ENCODE measurements around the gene HCN1. TPM values are rescaled to one million over a fixed set of nuclear protein-coding genes. Genes with fewer than 3 reads are reported as not detected.
A peak's percentile ranks its signal among the peaks of the same experiment; 100 is the strongest.

Gene HCN1
- total RNA-seq, 1 donor from 2014 or later: 1.2 TPM

DNA sequence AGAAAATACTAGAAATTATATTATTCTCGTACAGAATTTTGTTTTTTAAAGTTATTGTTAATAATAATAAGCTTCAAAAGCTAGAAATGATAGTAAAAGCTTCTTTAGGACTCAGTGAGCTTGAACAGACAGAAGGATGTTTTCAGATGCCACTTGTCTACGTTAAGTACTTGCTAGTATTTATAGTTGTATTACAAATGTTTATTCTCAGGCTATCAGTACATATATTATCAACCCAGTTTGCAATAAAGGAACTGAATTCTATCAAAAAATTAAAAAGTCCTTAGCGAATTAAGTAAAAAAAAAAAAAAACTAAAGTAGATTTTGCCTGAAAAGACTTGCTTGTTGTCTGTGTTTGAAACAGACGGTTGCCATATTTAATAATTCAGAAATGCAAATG, 23.9 kb downstream of the HCN1 start:
- Mint-ChIP-seq H3K36me3 (ENCODE audit: low read depth) (no peaks in the 10 kb centered on the region), H3K4me1 (no peaks in the 10 kb centered on the region), H3K4me3 (no peak overlapping the region), H3K27me3 (ENCODE audit: low read depth) (no peaks in the 10 kb centered on the region), H3K9me3 (no peaks in the 10 kb centered on the region), H3K27ac (ENCODE audit: unreplicated experiment) (no peak overlapping the region)
- TF ChIP-seq, protein P1, sequence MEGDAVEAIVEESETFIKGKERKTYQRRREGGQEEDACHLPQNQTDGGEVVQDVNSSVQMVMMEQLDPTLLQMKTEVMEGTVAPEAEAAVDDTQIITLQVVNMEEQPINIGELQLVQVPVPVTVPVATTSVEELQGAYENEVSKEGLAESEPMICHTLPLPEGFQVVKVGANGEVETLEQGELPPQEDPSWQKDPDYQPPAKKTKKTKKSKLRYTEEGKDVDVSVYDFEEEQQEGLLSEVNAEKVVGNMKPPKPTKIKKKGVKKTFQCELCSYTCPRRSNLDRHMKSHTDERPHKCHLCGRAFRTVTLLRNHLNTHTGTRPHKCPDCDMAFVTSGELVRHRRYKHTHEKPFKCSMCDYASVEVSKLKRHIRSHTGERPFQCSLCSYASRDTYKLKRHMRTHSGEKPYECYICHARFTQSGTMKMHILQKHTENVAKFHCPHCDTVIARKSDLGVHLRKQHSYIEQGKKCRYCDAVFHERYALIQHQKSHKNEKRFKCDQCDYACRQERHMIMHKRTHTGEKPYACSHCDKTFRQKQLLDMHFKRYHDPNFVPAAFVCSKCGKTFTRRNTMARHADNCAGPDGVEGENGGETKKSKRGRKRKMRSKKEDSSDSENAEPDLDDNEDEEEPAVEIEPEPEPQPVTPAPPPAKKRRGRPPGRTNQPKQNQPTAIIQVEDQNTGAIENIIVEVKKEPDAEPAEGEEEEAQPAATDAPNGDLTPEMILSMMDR (conservative IDR thresholded peaks at IDR 0.05): no peak
- no peak for DNase-seq (ENCODE audit: low read depth, low spot score)

DNA sequence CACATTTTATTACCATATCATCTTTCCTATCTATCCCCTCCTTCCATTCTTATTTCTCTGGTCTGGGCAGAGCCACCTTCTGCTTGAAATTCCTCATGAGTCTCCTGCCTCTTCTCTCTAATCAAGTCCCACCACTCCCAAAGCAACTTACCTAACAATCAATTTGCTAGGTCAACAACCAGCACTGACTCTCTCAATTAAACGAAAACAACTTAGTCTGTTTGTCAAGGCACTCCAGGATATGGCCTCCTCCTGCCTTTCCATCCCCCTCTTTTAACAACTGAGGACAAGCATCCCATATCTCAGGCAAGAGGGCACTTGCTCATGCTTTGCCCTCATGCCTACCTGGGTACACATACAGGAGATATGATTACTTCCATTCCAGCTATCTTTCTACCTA, 47.4 kb downstream of the HCN1 start:
- no peak overlapping the region for H3K4me3 Mint-ChIP-seq
- H3K4me1 Mint-ChIP-seq: no peaks in the 10 kb centered on the region
- DNase-seq (ENCODE audit: low read depth, low spot score): no peak
- no peaks in the 10 kb centered on the region for H3K9me3 Mint-ChIP-seq
- no peaks in the 10 kb centered on the region for H3K36me3 Mint-ChIP-seq (ENCODE audit: low read depth)
- no peak overlapping the region for H3K27ac Mint-ChIP-seq (ENCODE audit: unreplicated experiment)
- H3K27me3 Mint-ChIP-seq (ENCODE audit: low read depth): no peaks in the 10 kb centered on the region
- TF ChIP-seq, protein P1 (conservative IDR thresholded peaks at IDR 0.05): no peak

DNA sequence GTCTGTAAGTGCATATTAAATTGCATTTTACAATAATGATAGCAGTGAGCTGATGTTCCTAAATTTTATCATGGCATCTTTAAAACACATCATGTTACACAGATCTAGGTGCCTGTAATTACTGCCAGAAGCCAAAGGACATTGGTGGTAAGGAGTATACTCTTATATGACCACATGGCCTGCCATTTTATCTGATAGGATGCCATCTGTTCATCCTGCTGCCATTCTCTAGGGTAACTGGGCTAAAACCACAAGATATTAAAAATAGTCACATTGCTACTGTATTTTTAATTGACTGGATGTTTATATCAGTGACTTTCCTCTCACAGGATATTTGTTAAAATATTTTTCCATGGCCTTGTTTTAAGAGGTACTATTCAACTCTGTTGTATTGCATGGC, 53.1 kb downstream of the HCN1 start:
- no peak overlapping the region for H3K27ac Mint-ChIP-seq (ENCODE audit: unreplicated experiment)
- TF ChIP-seq, protein P1 (conservative IDR thresholded peaks at IDR 0.05): no peak
- H3K4me3 Mint-ChIP-seq: no peak overlapping the region
- no peak for DNase-seq (ENCODE audit: low read depth, low spot score)
- no peaks in the 10 kb centered on the region for H3K9me3 Mint-ChIP-seq
- no peaks in the 10 kb centered on the region for H3K4me1 Mint-ChIP-seq
- H3K27me3 Mint-ChIP-seq (ENCODE audit: low read depth): no peaks in the 10 kb centered on the region
- H3K36me3 Mint-ChIP-seq (ENCODE audit: low read depth): no peaks in the 10 kb centered on the region

DNA sequence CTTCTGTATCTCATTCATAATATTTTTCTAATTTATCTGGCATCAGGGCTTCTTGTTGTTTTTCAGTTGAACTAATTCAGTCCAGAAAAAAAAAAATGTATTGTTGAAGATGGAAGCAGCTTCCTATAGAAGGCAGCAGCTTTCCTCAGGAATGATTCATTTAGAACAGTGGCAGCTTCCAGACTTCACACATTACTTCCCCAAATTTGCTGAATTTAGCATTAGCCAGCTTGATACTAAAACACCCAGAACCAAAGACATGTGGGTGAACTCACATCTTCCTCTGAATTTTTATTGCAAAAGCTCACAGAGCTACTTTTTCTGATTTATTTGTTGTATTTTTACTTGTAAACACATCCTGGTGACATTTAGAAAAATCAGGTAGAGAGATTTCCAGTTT, 53.8 kb downstream of the HCN1 start:
- no peak for DNase-seq (ENCODE audit: low read depth, low spot score)
- H3K27ac Mint-ChIP-seq (ENCODE audit: unreplicated experiment): no peak overlapping the region
- H3K27me3 Mint-ChIP-seq (ENCODE audit: low read depth): no peaks in the 10 kb centered on the region
- TF ChIP-seq, protein P1 (conservative IDR thresholded peaks at IDR 0.05): no peak
- H3K4me1 Mint-ChIP-seq: no peaks in the 10 kb centered on the region
- H3K36me3 Mint-ChIP-seq (ENCODE audit: low read depth): no peaks in the 10 kb centered on the region
- no peaks in the 10 kb centered on the region for H3K9me3 Mint-ChIP-seq
- H3K4me3 Mint-ChIP-seq: no peak overlapping the region

DNA sequence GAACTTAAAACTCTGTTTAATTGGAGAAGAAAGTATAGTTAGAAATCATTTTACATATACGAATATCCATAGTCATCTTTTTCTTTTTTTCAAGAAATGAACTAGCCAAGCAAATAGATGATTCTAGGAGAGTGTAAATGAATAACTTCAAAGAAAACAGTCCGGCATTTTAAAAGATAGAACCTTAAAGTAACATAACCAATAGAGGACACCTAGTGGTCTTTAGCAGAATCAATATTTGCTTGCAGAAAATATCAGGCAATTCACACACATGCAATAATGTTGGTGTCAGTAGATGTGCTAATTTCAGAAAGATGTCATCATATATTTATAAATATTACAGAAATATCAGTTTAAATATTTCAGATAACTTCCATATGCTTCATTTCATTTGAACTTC, 57.1 kb downstream of the HCN1 start:
- H3K4me1 Mint-ChIP-seq: no peaks in the 10 kb centered on the region
- no peaks in the 10 kb centered on the region for H3K9me3 Mint-ChIP-seq
- no peak for DNase-seq (ENCODE audit: low read depth, low spot score)
- H3K36me3 Mint-ChIP-seq (ENCODE audit: low read depth): no peaks in the 10 kb centered on the region
- H3K27ac Mint-ChIP-seq (ENCODE audit: unreplicated experiment): no peak overlapping the region
- TF ChIP-seq, protein P1 (conservative IDR thresholded peaks at IDR 0.05): peak; percentile 66
- H3K27me3 Mint-ChIP-seq (ENCODE audit: low read depth): no peaks in the 10 kb centered on the region
- H3K4me3 Mint-ChIP-seq: no peak overlapping the region

All from neural crest cell (in vitro differentiated cells).